ENCODE measurements around the gene METTL24.

The METTL24 gene

GRCh38 chr6:110226261-110226660, 131.9 kb downstream of the METTL24 start:
- H3K9ac ChIP-seq (ENCODE audit: low read depth, low read length): no peak overlapping the region
- no peaks in the 10 kb centered on the region for H3K4me1 ChIP-seq (ENCODE audit: insufficient read depth, low read length)
- H3K36me3 ChIP-seq (ENCODE audit: insufficient read depth, low read length): no peaks in the 10 kb centered on the region; the same call in 1 of the 2 replicates
- H3K9me3 ChIP-seq (ENCODE audit: control insufficient read depth, insufficient read depth, low read length): no peaks in the 10 kb centered on the region

GRCh38 chr6:110221738-110222137, 136.4 kb downstream of the METTL24 start:
- H3K36me3 ChIP-seq (ENCODE audit: insufficient read depth, low read length): peaks cover 2% of the 10 kb centered on the region; the same call in 1 of the 2 replicates

GRCh38 chr6:110217266-110217665, 140.9 kb downstream of the METTL24 start:
- Histone ChIP-seq H3K9ac (ENCODE audit: low read depth, low read length) (no peak overlapping the region), H3K4me1 (ENCODE audit: insufficient read depth, low read length) (peaks cover 9% of the 10 kb centered on the region; the same call in 1 of the 2 replicates), H3K9me3 (ENCODE audit: control insufficient read depth, insufficient read depth, low read length) (no peaks in the 10 kb centered on the region), H3K36me3 (ENCODE audit: insufficient read depth, low read length) (peaks cover 22% of the 10 kb centered on the region)

More at GRCh38 chr6:110221738-110222137, 136.4 kb downstream of the METTL24 start:
- Histone ChIP-seq H3K9ac (ENCODE audit: low read depth, low read length) (no peak overlapping the region), H3K9me3 (ENCODE audit: control insufficient read depth, insufficient read depth, low read length) (no peaks in the 10 kb centered on the region), H3K4me1 (ENCODE audit: insufficient read depth, low read length) (peaks cover 9% of the 10 kb centered on the region; the same call in 1 of the 2 replicates)

- Histone ChIP-seq H3K9ac (ENCODE audit: low read depth, low read length) (no peak overlapping the region), H3K4me1 (ENCODE audit: insufficient read depth, low read length) (peaks cover 9% of the 10 kb centered on the region; the same call in 1 of the 2 replicates), H3K9me3 (ENCODE audit: control insufficient read depth, insufficient read depth, low read length) (no peaks in the 10 kb centered on the region), H3K36me3 (ENCODE audit: insufficient read depth, low read length) (peaks cover 26% of the 10 kb centered on the region)
These were observed 142.0 kb downstream of the METTL24 start for GRCh38 chr6:110216140-110216539.

GRCh38 chr6:110214338-110214737, 143.8 kb downstream of the METTL24 start:
- no peaks in the 10 kb centered on the region for H3K9me3 ChIP-seq (ENCODE audit: control insufficient read depth, insufficient read depth, low read length)
- peaks cover 26% of the 10 kb centered on the region for H3K36me3 ChIP-seq (ENCODE audit: insufficient read depth, low read length)

GRCh38 chr6:110211753-110212152, 146.4 kb downstream of the METTL24 start:
- H3K4me1 ChIP-seq (ENCODE audit: insufficient read depth, low read length): no peaks in the 10 kb centered on the region
- H3K9me3 ChIP-seq (ENCODE audit: control insufficient read depth, insufficient read depth, low read length): no peaks in the 10 kb centered on the region
- peaks cover 24% of the 10 kb centered on the region for H3K36me3 ChIP-seq (ENCODE audit: insufficient read depth, low read length)
- no peak overlapping the region for H3K9ac ChIP-seq (ENCODE audit: low read depth, low read length)

More at GRCh38 chr6:110214338-110214737, 143.8 kb downstream of the METTL24 start:
- H3K9ac ChIP-seq (ENCODE audit: low read depth, low read length): no peak overlapping the region
- peaks cover 9% of the 10 kb centered on the region; the same call in 1 of the 2 replicates for H3K4me1 ChIP-seq (ENCODE audit: insufficient read depth, low read length)

- Histone ChIP-seq H3K36me3 (ENCODE audit: insufficient read depth, low read length) (peaks cover 7% of the 10 kb centered on the region; the same call in 1 of the 2 replicates), H3K4me1 (ENCODE audit: insufficient read depth, low read length) (no peaks in the 10 kb centered on the region)
These were observed 150.5 kb downstream of the METTL24 start for GRCh38 chr6:110207652-110208051.

GRCh38 chr6:110201151-110201884, 156.8 kb downstream of the METTL24 start:
- no peak overlapping the region for H3K9ac ChIP-seq (ENCODE audit: low read depth, low read length)
- no peaks in the 10 kb centered on the region for H3K9me3 ChIP-seq (ENCODE audit: control insufficient read depth, insufficient read depth, low read length)
- H3K4me1 ChIP-seq (ENCODE audit: insufficient read depth, low read length): no peaks in the 10 kb centered on the region
- H3K36me3 ChIP-seq (ENCODE audit: insufficient read depth, low read length): no peaks in the 10 kb centered on the region

More at GRCh38 chr6:110207652-110208051, 150.5 kb downstream of the METTL24 start:
- Histone ChIP-seq H3K9ac (ENCODE audit: low read depth, low read length) (no peak overlapping the region), H3K9me3 (ENCODE audit: control insufficient read depth, insufficient read depth, low read length) (no peaks in the 10 kb centered on the region)

GRCh38 chr6:110198561-110198960, 159.6 kb downstream of the METTL24 start:
- Histone ChIP-seq H3K4me1 (ENCODE audit: insufficient read depth, low read length) (no peaks in the 10 kb centered on the region), H3K9ac (ENCODE audit: low read depth, low read length) (no peak overlapping the region), H3K36me3 (ENCODE audit: insufficient read depth, low read length) (peaks cover 4% of the 10 kb centered on the region; the same call in 1 of the 2 replicates), H3K9me3 (ENCODE audit: control insufficient read depth, insufficient read depth, low read length) (no peaks in the 10 kb centered on the region)

- Histone ChIP-seq H3K9me3 (ENCODE audit: control insufficient read depth, insufficient read depth, low read length) (no peaks in the 10 kb centered on the region), H3K4me1 (ENCODE audit: insufficient read depth, low read length) (no peaks in the 10 kb centered on the region), H3K36me3 (ENCODE audit: insufficient read depth, low read length) (peaks cover 4% of the 10 kb centered on the region; the same call in 1 of the 2 replicates), H3K9ac (ENCODE audit: low read depth, low read length) (no peak overlapping the region)
These were observed 161.3 kb downstream of the METTL24 start for GRCh38 chr6:110196874-110197273.

GRCh38 chr6:110195639-110196038, 162.5 kb downstream of the METTL24 start:
- H3K9ac ChIP-seq (ENCODE audit: low read depth, low read length): no peak overlapping the region
- H3K9me3 ChIP-seq (ENCODE audit: control insufficient read depth, insufficient read depth, low read length): no peaks in the 10 kb centered on the region
- H3K4me1 ChIP-seq (ENCODE audit: insufficient read depth, low read length): no peaks in the 10 kb centered on the region
- peaks cover 4% of the 10 kb centered on the region; the same call in 1 of the 2 replicates for H3K36me3 ChIP-seq (ENCODE audit: insufficient read depth, low read length)
